ENCODE results near the gene TM4SF4.

TM4SF4 gene

DNA sequence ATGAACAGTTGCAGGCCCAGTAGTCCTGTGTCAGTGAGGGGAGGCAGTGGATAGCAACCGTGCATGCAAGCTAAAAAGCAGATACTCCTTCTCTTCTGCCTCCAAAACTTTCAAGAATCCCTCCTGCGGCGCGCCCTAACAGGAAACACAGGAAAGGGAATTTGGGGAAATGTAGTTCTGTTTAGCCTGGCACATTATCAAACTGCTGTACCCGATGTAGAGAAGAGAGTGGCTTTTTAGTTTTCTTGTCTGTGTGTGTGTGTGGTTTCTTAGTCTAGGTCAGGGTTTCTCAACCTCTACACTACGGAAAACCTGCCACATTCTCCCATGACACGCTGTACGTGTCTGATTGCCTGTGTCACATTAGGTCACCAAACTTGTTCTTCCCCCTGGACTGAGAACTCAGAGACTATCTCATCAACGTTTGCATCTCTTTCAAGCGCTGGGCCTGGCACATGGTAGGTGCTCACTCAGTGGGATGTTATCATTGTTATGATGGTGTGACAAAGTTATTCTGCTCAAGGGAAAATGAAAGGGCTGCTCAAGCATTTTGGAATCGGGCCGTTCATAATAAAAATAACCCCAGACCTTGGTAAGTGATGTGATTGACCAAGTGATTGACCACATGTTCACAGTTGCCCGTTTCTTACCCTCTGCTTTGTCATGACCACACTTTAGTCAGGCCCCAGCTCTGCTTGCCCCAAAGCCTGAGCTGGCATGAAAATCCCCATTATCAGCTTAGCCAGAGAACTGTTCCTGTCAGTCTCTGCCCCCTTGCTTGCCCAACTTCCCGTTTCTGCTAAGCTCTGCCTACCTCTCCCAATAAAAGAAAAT is 33.2 kb downstream of the TM4SF4 start:
- no peak overlapping the region for H3K27ac Mint-ChIP-seq
- no peaks in the 10 kb centered on the region for H3K9me3 Mint-ChIP-seq (ENCODE audit: low read depth)
- H3K27me3 Mint-ChIP-seq = peaks cover 14% of the 10 kb centered on the region
- no peak overlapping the region for H3K4me3 Mint-ChIP-seq
- H3K36me3 Mint-ChIP-seq = no peaks in the 10 kb centered on the region
- peaks cover 8% of the 10 kb centered on the region for H3K4me1 Mint-ChIP-seq (ENCODE audit: low read depth)

DNA sequence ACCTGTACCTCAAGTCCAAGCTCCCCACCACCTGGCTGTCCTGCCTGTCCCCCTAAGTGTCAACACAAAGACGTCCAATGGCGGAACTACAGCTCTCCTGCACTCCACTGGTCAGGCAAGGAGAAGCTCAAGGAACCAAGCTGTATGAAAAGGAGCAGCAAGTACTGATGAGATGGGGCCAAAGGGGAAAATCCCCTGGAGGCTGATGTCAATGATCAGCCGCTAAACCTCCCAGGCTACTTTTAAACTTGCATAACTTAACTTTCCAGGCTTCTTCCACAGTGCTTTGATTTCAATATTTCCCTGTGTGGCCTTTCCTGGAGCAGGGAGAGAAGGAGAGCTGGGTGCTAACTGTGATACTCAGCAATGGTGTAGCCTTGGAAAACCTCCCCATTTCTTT is 35.0 kb downstream of the TM4SF4 start:
- Mint-ChIP-seq H3K36me3 (no peaks in the 10 kb centered on the region), H3K4me3 (no peak overlapping the region), H3K9me3 (ENCODE audit: low read depth) (no peaks in the 10 kb centered on the region), H3K4me1 (ENCODE audit: low read depth) (peaks cover 8% of the 10 kb centered on the region), H3K27ac (no peak overlapping the region), H3K27me3 (peaks cover 16% of the 10 kb centered on the region)

DNA sequence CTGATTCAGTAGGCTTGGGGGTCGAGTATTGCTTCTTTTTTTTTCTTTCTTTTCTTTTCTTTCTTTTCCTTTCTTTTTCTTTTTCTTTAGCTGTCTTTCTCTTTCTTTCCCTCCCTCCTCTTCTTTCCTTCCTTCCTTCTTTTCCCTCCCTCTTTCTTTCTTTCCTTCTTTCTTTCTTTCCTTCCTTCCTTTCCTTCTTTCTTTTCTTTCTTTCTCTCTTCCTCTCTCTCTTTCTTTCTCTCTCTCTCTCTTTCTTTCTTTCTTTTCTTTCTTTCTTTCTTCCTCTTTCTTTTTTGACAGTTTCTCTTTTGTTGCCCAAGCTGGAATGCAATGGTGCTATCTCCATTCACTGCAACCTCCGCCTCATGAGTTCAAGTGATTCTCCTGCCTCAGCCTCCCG is 36.0 kb downstream of the TM4SF4 start:
- Mint-ChIP-seq H3K9me3 (ENCODE audit: low read depth) (no peaks in the 10 kb centered on the region), H3K27me3 (peaks cover 16% of the 10 kb centered on the region), H3K4me3 (no peak overlapping the region)

GRCh38 chr3:149511040-149511626 is 36.6 kb downstream of the TM4SF4 start:
- H3K4me3 Mint-ChIP-seq = no peak overlapping the region
- H3K27me3 Mint-ChIP-seq = peaks cover 16% of the 10 kb centered on the region
- H3K4me1 Mint-ChIP-seq (ENCODE audit: low read depth) = peaks cover 8% of the 10 kb centered on the region
- H3K27ac Mint-ChIP-seq = no peak overlapping the region
- H3K36me3 Mint-ChIP-seq = no peaks in the 10 kb centered on the region
- no peaks in the 10 kb centered on the region for H3K9me3 Mint-ChIP-seq (ENCODE audit: low read depth)

More for the DNA sequence above, 36.0 kb downstream of the TM4SF4 start:
- Mint-ChIP-seq H3K4me1 (ENCODE audit: low read depth) (peaks cover 8% of the 10 kb centered on the region), H3K36me3 (no peaks in the 10 kb centered on the region), H3K27ac (no peak overlapping the region)

DNA sequence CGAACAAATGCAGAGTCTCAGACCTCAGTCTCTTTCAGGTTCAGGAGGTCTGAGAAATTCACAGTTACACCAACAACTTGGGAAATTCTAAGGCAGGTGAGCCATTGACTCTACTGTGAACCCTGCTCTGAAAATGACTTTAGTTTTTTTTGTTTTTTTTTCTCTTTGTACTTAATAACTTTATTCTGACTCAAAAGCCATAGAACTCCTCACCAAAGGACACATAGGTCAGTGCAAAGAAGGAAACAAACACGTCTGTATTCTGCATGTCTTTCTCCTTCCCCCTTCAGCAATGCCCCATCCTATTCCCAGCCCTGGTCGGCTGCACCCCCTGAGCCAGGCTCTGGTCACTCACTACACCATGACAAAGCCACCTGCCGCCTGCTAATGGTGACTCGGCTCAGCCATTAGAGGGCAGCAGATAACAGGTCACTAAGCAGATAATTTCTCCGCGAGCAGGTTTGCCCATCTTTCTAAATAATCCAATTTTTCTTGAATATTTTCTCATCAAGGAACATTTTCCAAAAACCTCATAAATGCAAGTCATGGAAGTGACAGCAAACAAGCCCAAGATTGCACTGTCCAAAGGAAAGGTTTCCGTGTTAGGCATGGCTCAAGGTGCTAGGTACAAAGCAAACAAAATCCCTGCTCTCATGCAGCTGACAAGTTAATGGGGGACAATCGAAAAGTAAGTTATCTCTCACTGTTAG is 37.7 kb downstream of the TM4SF4 start:
- H3K36me3 Mint-ChIP-seq = no peaks in the 10 kb centered on the region
- H3K4me3 Mint-ChIP-seq = no peak overlapping the region
- H3K27me3 Mint-ChIP-seq = peaks cover 16% of the 10 kb centered on the region
- peaks cover 8% of the 10 kb centered on the region for H3K4me1 Mint-ChIP-seq (ENCODE audit: low read depth)
- H3K9me3 Mint-ChIP-seq (ENCODE audit: low read depth) = no peaks in the 10 kb centered on the region
- no peak overlapping the region for H3K27ac Mint-ChIP-seq

GRCh38 chr3:149514471-149514870 is 40.0 kb downstream of the TM4SF4 start:
- no peaks in the 10 kb centered on the region for H3K36me3 Mint-ChIP-seq
- H3K4me3 Mint-ChIP-seq = no peak overlapping the region
- no peak overlapping the region for H3K27ac Mint-ChIP-seq
- H3K27me3 Mint-ChIP-seq = peaks cover 13% of the 10 kb centered on the region
- peaks cover 5% of the 10 kb centered on the region for H3K4me1 Mint-ChIP-seq (ENCODE audit: low read depth)
- H3K9me3 Mint-ChIP-seq (ENCODE audit: low read depth) = no peaks in the 10 kb centered on the region

GRCh38 chr3:149515249-149515648 is 40.8 kb downstream of the TM4SF4 start:
- Mint-ChIP-seq H3K9me3 (ENCODE audit: low read depth) (no peaks in the 10 kb centered on the region), H3K36me3 (no peaks in the 10 kb centered on the region), H3K4me3 (no peak overlapping the region), H3K4me1 (ENCODE audit: low read depth) (peaks cover 5% of the 10 kb centered on the region), H3K27ac (no peak overlapping the region), H3K27me3 (peaks cover 13% of the 10 kb centered on the region)

DNA sequence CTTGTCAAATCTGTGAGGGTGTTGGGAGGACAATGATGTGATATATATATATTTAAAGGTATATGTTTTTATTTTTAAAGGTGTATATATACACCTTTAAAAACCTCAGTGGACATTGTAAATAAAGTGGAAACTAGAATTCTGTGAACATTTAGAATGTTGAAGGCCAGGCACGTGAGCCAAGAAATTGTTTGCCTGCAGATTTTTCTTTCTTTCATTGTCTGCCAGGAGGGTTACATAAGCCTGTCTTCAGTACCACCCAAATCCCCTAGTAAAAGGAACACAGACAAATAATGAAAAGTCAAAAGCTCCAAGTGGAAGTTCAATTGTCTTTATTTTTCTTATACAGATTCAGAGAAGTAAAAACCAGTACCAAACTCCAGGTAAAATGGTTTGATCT is 42.4 kb downstream of the TM4SF4 start:
- H3K36me3 Mint-ChIP-seq = no peaks in the 10 kb centered on the region
- peaks cover 5% of the 10 kb centered on the region for H3K4me1 Mint-ChIP-seq (ENCODE audit: low read depth)
- no peak overlapping the region for H3K27ac Mint-ChIP-seq
- no peak overlapping the region for H3K4me3 Mint-ChIP-seq
- no peaks in the 10 kb centered on the region for H3K9me3 Mint-ChIP-seq (ENCODE audit: low read depth)
- peaks cover 12% of the 10 kb centered on the region for H3K27me3 Mint-ChIP-seq

DNA sequence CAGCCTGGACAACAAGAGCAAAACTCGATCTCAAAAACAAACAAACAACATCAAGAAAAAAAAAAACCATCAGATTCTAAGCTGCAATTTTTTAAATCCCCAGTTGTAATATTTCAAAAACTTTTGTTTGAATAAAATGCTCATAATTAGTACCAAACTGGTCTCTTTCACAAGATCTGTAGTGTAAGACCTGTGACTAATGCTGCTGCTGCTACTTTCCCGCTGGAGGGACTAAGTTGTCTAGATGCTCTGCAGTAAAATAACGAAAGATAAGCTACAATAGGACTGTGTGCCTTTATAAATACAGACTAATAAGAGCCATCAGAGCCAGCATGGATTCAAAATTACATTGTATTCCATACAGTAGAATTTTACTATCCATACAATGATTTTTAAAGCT is 45.4 kb downstream of the TM4SF4 start:
- H3K27ac Mint-ChIP-seq = no peak overlapping the region
- no peaks in the 10 kb centered on the region for H3K4me1 Mint-ChIP-seq (ENCODE audit: low read depth)
- H3K36me3 Mint-ChIP-seq = no peaks in the 10 kb centered on the region
- H3K9me3 Mint-ChIP-seq (ENCODE audit: low read depth) = no peaks in the 10 kb centered on the region
- peaks cover 11% of the 10 kb centered on the region for H3K27me3 Mint-ChIP-seq
- H3K4me3 Mint-ChIP-seq = no peak overlapping the region

DNA sequence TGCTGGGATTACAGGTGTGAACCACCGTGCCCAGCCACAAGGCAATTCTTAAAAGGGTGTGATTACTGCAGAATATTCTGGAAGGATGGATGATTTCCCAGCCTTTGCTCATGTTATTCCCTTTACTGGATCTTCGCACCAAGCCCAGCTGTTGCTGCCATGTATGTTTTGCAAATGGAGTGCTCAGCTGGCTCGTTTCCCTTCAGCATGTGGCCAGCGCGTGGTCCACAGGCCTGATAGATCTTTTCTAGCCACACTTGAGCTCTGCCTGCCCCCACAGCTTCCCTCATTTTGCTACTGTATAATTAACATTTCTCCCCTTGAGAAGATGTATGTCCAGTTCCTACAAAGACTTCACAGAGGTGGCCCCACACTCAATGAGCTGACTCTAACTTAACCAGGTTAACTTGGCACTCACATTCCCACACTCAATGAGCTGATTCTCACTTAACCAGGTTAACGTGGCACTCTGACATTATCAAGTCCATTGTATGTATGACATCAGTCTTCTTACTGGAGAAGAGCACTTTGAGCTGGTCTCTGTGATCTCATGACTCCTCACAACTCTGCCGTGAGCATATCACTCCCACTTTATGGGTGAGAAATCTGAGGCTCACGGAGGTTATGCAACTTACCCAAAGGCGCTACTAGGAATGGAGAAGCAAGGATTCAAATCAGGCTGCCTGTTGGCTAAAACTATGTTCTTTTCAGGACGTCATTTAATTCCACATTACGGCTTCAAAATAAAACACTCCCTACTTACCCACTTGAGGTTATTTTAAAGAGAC is 49.2 kb downstream of the TM4SF4 start:
- no peak overlapping the region for H3K27ac Mint-ChIP-seq
- H3K4me1 Mint-ChIP-seq (ENCODE audit: low read depth) = no peaks in the 10 kb centered on the region
- H3K9me3 Mint-ChIP-seq (ENCODE audit: low read depth) = no peaks in the 10 kb centered on the region
- H3K27me3 Mint-ChIP-seq = peaks cover 9% of the 10 kb centered on the region
- no peaks in the 10 kb centered on the region for H3K36me3 Mint-ChIP-seq
- no peak overlapping the region for H3K4me3 Mint-ChIP-seq

DNA sequence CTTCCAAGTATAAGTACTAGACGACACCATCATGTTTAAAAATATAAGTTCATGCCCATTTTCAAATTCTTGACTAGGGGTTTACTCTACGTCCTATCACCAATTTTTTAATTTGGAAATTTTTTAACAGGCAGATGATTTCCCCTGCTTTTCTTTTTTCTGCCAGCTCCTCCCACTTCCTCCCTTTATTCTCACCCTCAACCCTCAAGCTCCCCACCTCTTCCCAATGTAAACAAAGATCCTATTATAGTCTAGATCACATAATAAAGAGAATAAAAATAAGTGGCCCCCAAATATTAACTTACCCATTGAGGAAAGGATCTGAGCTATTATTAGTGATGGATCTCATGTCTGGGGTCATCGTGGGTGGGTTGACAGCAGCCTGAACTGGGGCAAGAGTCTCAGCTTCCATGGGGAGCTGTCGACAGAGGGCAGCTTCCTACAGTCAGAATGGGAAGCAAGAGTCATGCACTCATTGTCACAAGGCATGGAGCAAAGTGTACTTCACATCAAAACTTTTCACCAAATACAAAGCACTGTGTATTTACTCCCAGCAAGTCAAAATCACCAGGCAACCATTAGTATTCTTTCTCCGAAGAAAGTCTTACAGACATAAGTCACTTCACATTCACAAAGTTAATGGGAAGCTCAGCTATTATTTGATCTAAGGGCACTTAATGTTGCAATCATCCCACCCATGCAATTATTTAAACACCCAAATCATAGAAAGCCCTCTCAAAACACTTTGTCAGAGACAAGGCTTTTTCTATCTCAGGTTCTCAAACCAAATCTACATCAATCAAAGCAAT is 53.2 kb downstream of the TM4SF4 start:
- Mint-ChIP-seq H3K27me3 (peaks cover 5% of the 10 kb centered on the region), H3K4me3 (no peak overlapping the region), H3K9me3 (ENCODE audit: low read depth) (no peaks in the 10 kb centered on the region), H3K36me3 (no peaks in the 10 kb centered on the region), H3K27ac (no peak overlapping the region), H3K4me1 (ENCODE audit: low read depth) (peaks cover 3% of the 10 kb centered on the region)

- H3K4me1 Mint-ChIP-seq (ENCODE audit: low read depth) = peaks cover 6% of the 10 kb centered on the region
- H3K27me3 Mint-ChIP-seq = peaks cover 5% of the 10 kb centered on the region
- no peak overlapping the region for H3K4me3 Mint-ChIP-seq
- no peaks in the 10 kb centered on the region for H3K9me3 Mint-ChIP-seq (ENCODE audit: low read depth)
- no peak overlapping the region for H3K27ac Mint-ChIP-seq
- no peaks in the 10 kb centered on the region for H3K36me3 Mint-ChIP-seq
Observed at GRCh38 chr3:149528340-149528650, 53.8 kb downstream of the TM4SF4 start.

DNA sequence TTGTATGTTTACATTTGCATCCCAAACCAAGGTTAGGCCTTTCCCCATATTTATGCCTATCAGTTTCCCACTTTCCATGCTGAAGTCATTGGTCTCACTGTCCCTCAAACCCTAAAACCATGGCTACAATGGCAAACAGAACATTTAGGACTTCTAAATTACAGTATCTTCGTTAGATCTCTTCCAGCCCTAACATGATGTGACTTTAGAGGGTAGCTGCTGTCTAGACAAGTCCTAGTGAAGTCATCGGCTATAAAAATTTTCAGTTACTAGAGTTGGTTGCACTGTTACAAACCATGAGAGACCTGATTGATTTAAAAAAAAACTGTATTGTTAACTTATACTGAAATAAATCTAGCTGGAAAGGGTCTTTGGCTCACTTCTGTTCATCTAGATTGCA is 54.6 kb downstream of the TM4SF4 start:
- no peaks in the 10 kb centered on the region for H3K9me3 Mint-ChIP-seq (ENCODE audit: low read depth)
- no peaks in the 10 kb centered on the region for H3K36me3 Mint-ChIP-seq
- H3K27ac Mint-ChIP-seq = no peak overlapping the region
- H3K4me3 Mint-ChIP-seq = no peak overlapping the region
- H3K27me3 Mint-ChIP-seq = no peaks in the 10 kb centered on the region
- H3K4me1 Mint-ChIP-seq (ENCODE audit: low read depth) = peaks cover 6% of the 10 kb centered on the region

DNA sequence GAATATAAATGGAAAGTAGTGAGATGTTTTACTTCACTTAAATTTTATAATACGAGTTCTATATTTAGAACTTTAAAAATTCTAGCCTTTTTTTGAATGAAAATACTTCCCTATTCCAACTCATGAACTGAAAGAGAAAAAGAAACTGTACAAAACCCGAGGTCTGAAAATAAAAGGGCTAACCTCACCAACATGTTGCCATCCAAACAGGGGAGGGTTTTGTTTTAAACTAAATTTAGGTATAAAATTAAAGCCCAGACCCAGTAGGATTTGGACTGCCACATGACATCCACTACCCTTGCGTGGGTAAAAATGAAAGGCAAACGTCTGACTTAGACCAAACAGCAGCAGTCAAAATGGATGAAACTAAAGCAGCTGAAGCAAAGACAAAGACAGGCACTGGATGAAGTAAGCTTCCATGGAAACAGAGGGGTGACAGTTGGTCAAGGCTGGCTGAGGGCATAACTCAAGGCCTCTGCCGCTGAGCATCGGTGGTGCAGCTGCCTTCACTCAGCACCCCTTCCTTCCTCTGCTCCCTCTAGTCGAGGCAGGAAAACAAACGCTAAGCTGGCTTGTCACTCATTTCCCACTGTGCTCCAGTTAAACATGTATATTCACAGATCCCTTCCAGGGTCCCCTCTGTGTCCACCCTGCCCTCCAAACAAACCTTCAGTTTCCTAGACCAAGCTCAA is 58.1 kb downstream of the TM4SF4 start:
- no peak overlapping the region for H3K27ac Mint-ChIP-seq
- no peaks in the 10 kb centered on the region for H3K9me3 Mint-ChIP-seq (ENCODE audit: low read depth)
- H3K36me3 Mint-ChIP-seq = no peaks in the 10 kb centered on the region
- peaks cover 6% of the 10 kb centered on the region for H3K4me1 Mint-ChIP-seq (ENCODE audit: low read depth)
- H3K27me3 Mint-ChIP-seq = no peaks in the 10 kb centered on the region
- no peak overlapping the region for H3K4me3 Mint-ChIP-seq

Measured in activated naive CD8-positive, alpha-beta T cell (primary cell).